SH-SY5Y (cell line): Measurements from ENCODE around the gene OPN1LW.

Source experiments
- GATA2 ChIP-seq: IDR thresholded peaks from 2 replicates; pipeline ENCODE4 v1.6.1; 2011; ENCODE audit warnings: mild to moderate bottlenecking, low read depth, low read length
- GATA3 ChIP-seq: IDR thresholded peaks from 2 replicates; pipeline ENCODE4 v1.6.1; 2011; ENCODE audit warnings: low read depth, mild to moderate bottlenecking, low read length, moderate library complexity

Gene OPN1LW

GRCh38 chrX:154121207-154121606 is 22.8 kb upstream of the OPN1LW start:
- TF ChIP-seq GATA3 (no peak), GATA2 (no peak)

GRCh38 chrX:154121961-154122360 is 22.1 kb upstream of the OPN1LW start:
- TF ChIP-seq GATA3, result no peak
- TF ChIP-seq GATA2, result no peak

- peak; percentile 78 for TF ChIP-seq GATA2
- 0 out of 2 replicates have a peak, but pooled peaks have one; percentile 33 for TF ChIP-seq GATA3
Observed at GRCh38 chrX:154123241-154124219, 20.5 kb upstream of the OPN1LW start.

GRCh38 chrX:154125391-154126040 is 18.5 kb upstream of the OPN1LW start:
- TF ChIP-seq GATA2, result no peak
- TF ChIP-seq GATA3, result no peak

GRCh38 chrX:154126101-154126500 is 17.9 kb upstream of the OPN1LW start:
- no peak for TF ChIP-seq GATA2
- TF ChIP-seq GATA3, result no peak

GRCh38 chrX:154131955-154132354 is 12.1 kb upstream of the OPN1LW start:
- no peak for TF ChIP-seq GATA3
- TF ChIP-seq GATA2, result no peak

- TF ChIP-seq GATA2 (no peak), GATA3 (no peak)
Observed at GRCh38 chrX:154132366-154132765, 11.7 kb upstream of the OPN1LW start.

GRCh38 chrX:154135458-154136229 is 8.4 kb upstream of the OPN1LW start:
- TF ChIP-seq GATA3 (no peak), GATA2 (no peak)

GRCh38 chrX:154136627-154137161 is 7.3 kb upstream of the OPN1LW start:
- TF ChIP-seq GATA2, result no peak
- no peak for TF ChIP-seq GATA3

- TF ChIP-seq GATA2, result no peak
- TF ChIP-seq GATA3, result no peak
Observed at GRCh38 chrX:154138857-154139256, 5.2 kb upstream of the OPN1LW start.

- TF ChIP-seq GATA3 (no peak), GATA2 (no peak)
Observed at GRCh38 chrX:154140206-154140605, 3.8 kb upstream of the OPN1LW start.

GRCh38 chrX:154140742-154141141 is 3.3 kb upstream of the OPN1LW start:
- TF ChIP-seq GATA3, result no peak
- TF ChIP-seq GATA2, result no peak

GRCh38 chrX:154142386-154142785 is 1.7 kb upstream of the OPN1LW start:
- TF ChIP-seq GATA3 (no peak), GATA2 (no peak)

- TF ChIP-seq GATA3 (no peak), GATA2 (no peak)
Observed at GRCh38 chrX:154142950-154143745, 895 bp upstream of the OPN1LW start.
